Measurements from ENCODE around the gene PDE11A.

DNA sequence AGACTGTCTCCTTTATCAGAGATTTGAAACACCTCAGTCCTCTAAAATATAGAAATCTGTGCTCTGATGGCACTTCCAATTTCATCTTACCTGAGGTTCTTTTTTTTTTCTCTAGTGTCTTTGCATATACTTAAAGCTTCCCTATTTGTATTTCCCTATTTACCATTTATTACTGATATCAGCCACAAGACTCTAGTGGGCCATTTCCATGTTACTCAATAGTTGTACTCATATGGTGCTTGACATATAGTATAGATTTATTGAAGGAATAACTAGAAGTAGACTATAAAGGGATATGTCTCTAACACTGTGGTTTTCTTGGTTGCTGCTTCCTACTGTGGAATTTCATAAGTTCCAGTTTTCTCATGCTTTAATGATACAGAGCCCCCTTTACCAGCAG lies 42.7 kb upstream of the PDE11A start:
- TF ChIP-seq POLR2A (IDR thresholded peaks at IDR 0.05): no peak
- TF ChIP-seq, protein P1, sequence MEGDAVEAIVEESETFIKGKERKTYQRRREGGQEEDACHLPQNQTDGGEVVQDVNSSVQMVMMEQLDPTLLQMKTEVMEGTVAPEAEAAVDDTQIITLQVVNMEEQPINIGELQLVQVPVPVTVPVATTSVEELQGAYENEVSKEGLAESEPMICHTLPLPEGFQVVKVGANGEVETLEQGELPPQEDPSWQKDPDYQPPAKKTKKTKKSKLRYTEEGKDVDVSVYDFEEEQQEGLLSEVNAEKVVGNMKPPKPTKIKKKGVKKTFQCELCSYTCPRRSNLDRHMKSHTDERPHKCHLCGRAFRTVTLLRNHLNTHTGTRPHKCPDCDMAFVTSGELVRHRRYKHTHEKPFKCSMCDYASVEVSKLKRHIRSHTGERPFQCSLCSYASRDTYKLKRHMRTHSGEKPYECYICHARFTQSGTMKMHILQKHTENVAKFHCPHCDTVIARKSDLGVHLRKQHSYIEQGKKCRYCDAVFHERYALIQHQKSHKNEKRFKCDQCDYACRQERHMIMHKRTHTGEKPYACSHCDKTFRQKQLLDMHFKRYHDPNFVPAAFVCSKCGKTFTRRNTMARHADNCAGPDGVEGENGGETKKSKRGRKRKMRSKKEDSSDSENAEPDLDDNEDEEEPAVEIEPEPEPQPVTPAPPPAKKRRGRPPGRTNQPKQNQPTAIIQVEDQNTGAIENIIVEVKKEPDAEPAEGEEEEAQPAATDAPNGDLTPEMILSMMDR (IDR thresholded peaks at IDR 0.05): no peak
- no peak for TF ChIP-seq EP300 (IDR thresholded peaks at IDR 0.05)

Data from tibial nerve (tissue), 4 donors.